Neural crest cell (in vitro differentiated cells): Measurements from ENCODE around the gene GMPPA. TPM values are rescaled to one million over a fixed set of nuclear protein-coding genes. Genes with fewer than 3 reads are reported as not detected.

Experiments used
- DNase-seq: peaks from one replicate; pipeline ENCODE4 v3.0.0; 2021; ENCODE audit warnings: low read depth, mixed read lengths, low spot score
- H3K27ac Mint-ChIP-seq: one replicate; pipeline ENCODE4 v1.8.0; 2021; ENCODE audit warnings: mild to moderate bottlenecking, mixed read lengths; ENCODE audit not compliant: unreplicated experiment
- H3K27me3 Mint-ChIP-seq: 2 replicates; pipeline ENCODE4 v1.8.0; 2021; ENCODE audit warnings: low read depth, mild to moderate bottlenecking, mixed read lengths
- H3K36me3 Mint-ChIP-seq: 2 replicates; pipeline ENCODE4 v1.8.0; 2021; ENCODE audit warnings: low read depth, mild to moderate bottlenecking, mixed read lengths
- H3K4me1 Mint-ChIP-seq: 2 replicates; pipeline ENCODE4 v1.8.0; 2021; ENCODE audit warnings: mixed read lengths
- H3K4me3 Mint-ChIP-seq: one replicate; pipeline ENCODE4 v1.8.0; 2021; ENCODE audit warnings: mild to moderate bottlenecking, mixed read lengths
- H3K9me3 Mint-ChIP-seq: 2 replicates; pipeline ENCODE4 v1.8.0; 2021; ENCODE audit warnings: mixed read lengths
- total RNA-seq: library from RNA; stranded (reverse); gene quantifications from 2 replicates; pipeline ENCODE4 v1.2.1, GENCODE V29; 2021
- TF ChIP-seq, protein P1 (sequence below): fragments of 200-600 bp; sonication (generic); conservative IDR thresholded peaks from 2 replicates; pipeline ENCODE4 v1.5.0; 2021; ENCODE audit warnings: antibody characterized with exemption, mild to moderate bottlenecking

GMPPA gene
- total RNA-seq, 1 donor from 2014 or later: 26.1 TPM

DNA sequence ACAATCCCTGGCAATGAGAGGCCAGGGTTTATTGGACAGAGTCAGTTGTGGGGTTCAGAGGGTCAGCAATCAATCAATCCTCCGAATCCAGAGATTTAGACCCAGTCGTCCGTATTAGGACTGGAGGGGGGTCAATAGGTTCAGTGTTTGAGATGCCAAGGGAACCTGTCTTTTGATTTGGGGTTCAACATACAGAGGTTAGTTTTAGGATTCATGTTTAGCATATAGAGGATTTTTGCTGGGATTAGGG is 292 bp downstream of the GMPPA start:
- TF ChIP-seq, protein P1, sequence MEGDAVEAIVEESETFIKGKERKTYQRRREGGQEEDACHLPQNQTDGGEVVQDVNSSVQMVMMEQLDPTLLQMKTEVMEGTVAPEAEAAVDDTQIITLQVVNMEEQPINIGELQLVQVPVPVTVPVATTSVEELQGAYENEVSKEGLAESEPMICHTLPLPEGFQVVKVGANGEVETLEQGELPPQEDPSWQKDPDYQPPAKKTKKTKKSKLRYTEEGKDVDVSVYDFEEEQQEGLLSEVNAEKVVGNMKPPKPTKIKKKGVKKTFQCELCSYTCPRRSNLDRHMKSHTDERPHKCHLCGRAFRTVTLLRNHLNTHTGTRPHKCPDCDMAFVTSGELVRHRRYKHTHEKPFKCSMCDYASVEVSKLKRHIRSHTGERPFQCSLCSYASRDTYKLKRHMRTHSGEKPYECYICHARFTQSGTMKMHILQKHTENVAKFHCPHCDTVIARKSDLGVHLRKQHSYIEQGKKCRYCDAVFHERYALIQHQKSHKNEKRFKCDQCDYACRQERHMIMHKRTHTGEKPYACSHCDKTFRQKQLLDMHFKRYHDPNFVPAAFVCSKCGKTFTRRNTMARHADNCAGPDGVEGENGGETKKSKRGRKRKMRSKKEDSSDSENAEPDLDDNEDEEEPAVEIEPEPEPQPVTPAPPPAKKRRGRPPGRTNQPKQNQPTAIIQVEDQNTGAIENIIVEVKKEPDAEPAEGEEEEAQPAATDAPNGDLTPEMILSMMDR: no peak
- Mint-ChIP-seq H3K27ac (no peak overlapping the region), H3K36me3 (no peaks in the 10 kb centered on the region), H3K4me1 (peaks cover 25% of the 10 kb centered on the region), H3K4me3 (peak overlapping the region; percentile 88), H3K9me3 (no peaks in the 10 kb centered on the region), H3K27me3 (peaks cover 45% of the 10 kb centered on the region)
- no peak for DNase-seq

DNA sequence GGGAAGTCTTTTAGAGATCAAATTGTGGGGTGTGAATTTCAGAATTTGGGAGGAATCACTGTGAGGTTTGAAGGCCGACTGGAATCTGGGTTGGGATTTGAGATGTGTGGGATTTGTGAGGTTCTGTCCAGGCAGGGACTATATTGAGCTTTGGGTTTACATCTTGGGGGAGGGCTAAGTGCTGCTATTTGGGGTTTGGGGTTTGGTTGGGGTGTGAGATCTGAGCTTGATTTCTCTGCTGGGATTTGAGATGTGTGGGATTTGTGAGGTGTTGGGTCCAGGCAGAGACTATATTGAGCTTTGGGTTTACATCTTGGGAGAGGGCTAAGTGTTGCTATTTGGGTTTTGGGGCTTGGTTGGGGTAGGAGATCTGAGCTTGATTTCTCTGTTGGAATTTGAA is 864 bp downstream of the GMPPA start:
- H3K27ac Mint-ChIP-seq: no peak overlapping the region

DNA sequence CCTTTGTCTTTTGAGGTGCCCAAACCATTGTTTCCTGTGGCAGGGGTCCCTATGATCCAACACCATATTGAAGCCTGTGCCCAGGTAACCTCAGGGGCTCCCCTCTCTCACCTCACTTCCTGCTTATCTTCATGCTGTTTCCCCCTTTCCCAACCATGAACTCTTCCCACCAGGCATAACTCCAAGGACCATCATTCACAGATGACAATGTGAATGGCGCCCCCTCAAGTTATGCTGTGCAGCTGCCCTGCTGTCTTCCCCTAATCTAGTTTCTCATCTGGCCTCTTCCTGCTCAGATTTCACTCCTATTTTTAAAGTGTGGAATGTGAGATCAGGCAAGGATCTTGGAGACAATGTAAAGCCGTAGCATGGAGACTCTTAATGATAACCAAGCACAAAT is 1.4 kb downstream of the GMPPA start:
- Mint-ChIP-seq H3K9me3 (no peaks in the 10 kb centered on the region), H3K27ac (no peak overlapping the region)

More for the DNA sequence above, 864 bp downstream of the GMPPA start:
- Mint-ChIP-seq H3K4me1 (peaks cover 25% of the 10 kb centered on the region), H3K9me3 (no peaks in the 10 kb centered on the region), H3K27me3 (peaks cover 39% of the 10 kb centered on the region), H3K36me3 (no peaks in the 10 kb centered on the region), H3K4me3 (peak overlapping the region; percentile 88)
- TF ChIP-seq, protein P1: no peak
- no peak for DNase-seq

DNA sequence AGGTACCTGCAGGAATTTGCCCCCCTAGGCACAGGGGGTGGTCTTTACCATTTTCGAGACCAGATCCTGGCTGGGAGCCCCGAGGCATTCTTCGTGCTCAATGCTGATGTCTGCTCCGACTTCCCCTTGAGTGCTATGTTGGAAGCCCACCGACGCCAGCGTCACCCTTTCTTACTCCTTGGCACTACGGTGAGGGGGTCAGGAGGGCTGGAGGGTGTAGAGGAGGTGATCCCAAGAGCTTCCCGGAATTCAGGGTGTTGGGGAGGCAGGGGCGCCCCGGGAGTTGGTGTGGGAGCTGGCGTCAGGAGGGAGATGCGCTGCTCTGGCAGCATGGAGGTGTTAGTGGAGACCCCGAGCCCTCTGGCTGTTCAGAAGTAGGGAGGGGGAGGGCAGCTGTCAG is 3.2 kb downstream of the GMPPA start:
- H3K36me3 Mint-ChIP-seq: no peaks in the 10 kb centered on the region
- H3K4me1 Mint-ChIP-seq: peaks cover 29% of the 10 kb centered on the region
- H3K27me3 Mint-ChIP-seq: peaks cover 17% of the 10 kb centered on the region
- TF ChIP-seq, protein P1: no peak
- no peak overlapping the region for H3K27ac Mint-ChIP-seq
- no peak overlapping the region for H3K4me3 Mint-ChIP-seq
- no peak for DNase-seq
- no peaks in the 10 kb centered on the region for H3K9me3 Mint-ChIP-seq

More for the DNA sequence above, 1.4 kb downstream of the GMPPA start:
- TF ChIP-seq, protein P1: peak; percentile 26
- peak overlapping the region; percentile 88 for H3K4me3 Mint-ChIP-seq
- H3K36me3 Mint-ChIP-seq: no peaks in the 10 kb centered on the region
- no peak for DNase-seq
- peaks cover 33% of the 10 kb centered on the region for H3K27me3 Mint-ChIP-seq
- peaks cover 25% of the 10 kb centered on the region for H3K4me1 Mint-ChIP-seq

DNA sequence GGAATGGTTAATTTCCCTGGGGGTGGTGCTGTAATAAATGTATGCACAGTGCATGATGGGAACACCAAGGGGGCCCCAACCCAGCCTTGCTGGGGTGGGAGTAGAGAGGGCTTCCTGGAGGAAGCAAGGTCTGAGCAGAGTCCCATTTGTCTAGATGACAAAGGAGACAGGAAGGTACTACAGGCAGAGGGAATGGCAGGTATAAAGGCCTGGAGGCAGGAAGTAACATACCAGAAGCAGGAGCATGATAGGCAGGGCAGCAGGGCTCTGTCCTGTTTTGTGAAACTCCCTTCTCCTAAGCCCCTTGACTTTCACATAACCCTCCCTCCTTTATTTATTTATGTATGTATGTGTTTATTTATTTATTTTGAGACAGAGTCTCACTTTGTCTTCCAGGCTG is 3.9 kb downstream of the GMPPA start:
- H3K27me3 Mint-ChIP-seq: peaks cover 10% of the 10 kb centered on the region
- no peak overlapping the region for H3K4me3 Mint-ChIP-seq
- H3K9me3 Mint-ChIP-seq: no peaks in the 10 kb centered on the region
- DNase-seq: no peak
- H3K36me3 Mint-ChIP-seq: no peaks in the 10 kb centered on the region
- H3K4me1 Mint-ChIP-seq: peaks cover 32% of the 10 kb centered on the region
- TF ChIP-seq, protein P1: no peak
- H3K27ac Mint-ChIP-seq: no peak overlapping the region

DNA sequence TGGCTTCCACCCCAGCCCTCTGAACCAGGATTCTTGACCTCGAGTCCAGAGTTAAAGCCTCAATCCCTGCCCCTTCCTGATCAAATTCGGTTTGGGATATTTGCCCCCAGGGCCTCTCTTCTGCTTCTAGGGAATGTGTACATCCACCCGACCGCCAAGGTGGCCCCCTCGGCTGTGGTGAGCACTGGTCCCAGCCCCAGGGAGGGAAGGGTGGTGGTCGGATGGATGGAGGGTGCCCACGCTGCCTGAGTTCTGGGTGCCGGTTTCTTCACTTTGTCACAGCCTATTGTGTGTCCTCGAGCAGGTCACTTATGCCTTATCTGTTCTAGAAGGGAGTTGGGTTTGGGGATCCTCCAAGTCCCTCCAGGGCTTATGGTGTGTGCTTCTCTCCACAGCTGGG is 6.9 kb downstream of the GMPPA start:
- Mint-ChIP-seq H3K36me3 (no peaks in the 10 kb centered on the region), H3K9me3 (no peaks in the 10 kb centered on the region), H3K27ac (no peak overlapping the region), H3K4me3 (no peak overlapping the region), H3K27me3 (peaks cover 9% of the 10 kb centered on the region), H3K4me1 (peaks cover 22% of the 10 kb centered on the region)
- TF ChIP-seq, protein P1: no peak
- DNase-seq: no peak
